Activated CD8-positive, alpha-beta T cell treated with anti-CD3 and anti-CD28 coated beads, Interleukin-2, amount 10 ng/mL, durations not matched to agents 7 days and 5 days (primary cell): ENCODE results near the gene GABRG3. TPM values are rescaled to one million over a fixed set of nuclear protein-coding genes. Genes with fewer than 3 reads are reported as not detected.
"Not testable (repeated sequence)": the region's sequence is repeated elsewhere in the genome, so short reads cannot be mapped to it uniquely, and the experiment has no call there.

ENCODE experiments used
- ATAC-seq: fragments of 150-1000 bp; cut with Tn5 transposase; one replicate; pipeline ENCODE4 v1.10.0; 2021; ENCODE audit warnings: moderate library complexity
- CTCF ChIA-PET: fragments of 350-600 bp; sonication (Branson Sonifier 250); formaldehyde crosslinking; loops from one replicate; lab custom pipeline; 2021; ENCODE audit warnings: antibody characterized with exemption; lab: Charles Lee
- POLR2A ChIA-PET: fragments of 350-600 bp; sonication (Branson Sonifier 250); formaldehyde crosslinking; loops from one replicate; lab custom pipeline; 2021; ENCODE audit warnings: antibody characterized with exemption; lab: Charles Lee
- DNase-seq: peaks from one replicate; pipeline ENCODE4 v3.0.0-alpha.2; 2020
- H3K27ac Mint-ChIP-seq: one replicate; pipeline ENCODE4 v1.8.0; 2021; ENCODE audit warnings: mild to moderate bottlenecking, mixed read lengths
- H3K27me3 Mint-ChIP-seq: one replicate; pipeline ENCODE4 v1.8.0; 2021; ENCODE audit warnings: low read depth, mixed read lengths
- H3K36me3 Mint-ChIP-seq: one replicate; pipeline ENCODE4 v1.8.0; 2021; ENCODE audit warnings: low read depth, mixed read lengths
- H3K4me1 Mint-ChIP-seq: one replicate; pipeline ENCODE4 v1.8.0; 2021; ENCODE audit warnings: low read depth, mixed read lengths
- H3K4me3 Mint-ChIP-seq: one replicate; pipeline ENCODE4 v1.8.0; 2021; ENCODE audit warnings: mild to moderate bottlenecking, mixed read lengths
- H3K9me3 Mint-ChIP-seq: one replicate; pipeline ENCODE4 v1.8.0; 2022; ENCODE audit warnings: mixed read lengths; ENCODE audit not compliant: insufficient read depth
- total RNA-seq, 2 experiments: library from RNA; stranded (reverse); gene quantifications; one replicate each; pipeline ENCODE4 v1.2.3, GENCODE V29; 2021

GABRG3 gene
- total RNA-seq, 2 experiments from 2014 or later: not detected

DNA sequence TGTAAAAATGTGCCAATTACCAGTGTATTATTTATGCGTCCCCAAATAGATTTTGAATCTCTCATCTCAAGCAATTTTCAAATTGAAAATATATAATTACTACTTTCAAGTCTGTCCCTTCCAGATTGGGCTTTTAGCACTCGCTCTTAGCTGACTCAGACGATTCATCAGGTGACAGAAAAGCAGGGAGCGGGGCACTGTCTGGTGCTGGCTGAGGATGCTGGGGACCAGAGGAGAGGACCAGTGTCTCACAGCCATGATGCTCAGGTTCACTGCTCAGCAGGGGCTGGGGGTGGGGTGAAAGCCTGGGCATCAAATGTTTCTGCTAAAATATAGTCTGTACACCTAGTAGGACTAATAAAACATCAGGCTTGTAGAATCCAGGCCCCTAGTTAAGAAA lies 199.9 kb downstream of the GABRG3 start:
- H3K27me3 Mint-ChIP-seq: no peaks in the 10 kb centered on the region
- ATAC-seq (no peak), DNase-seq (no peak)
- H3K4me1 Mint-ChIP-seq: no peaks in the 10 kb centered on the region
- no peak overlapping the region for H3K4me3 Mint-ChIP-seq
- H3K27ac Mint-ChIP-seq: no peak overlapping the region
- H3K36me3 Mint-ChIP-seq: no peaks in the 10 kb centered on the region
- ChIA-PET POLR2A (no interaction called here), CTCF (no interaction called here)
- H3K9me3 Mint-ChIP-seq: peaks cover 8% of the 10 kb centered on the region

DNA sequence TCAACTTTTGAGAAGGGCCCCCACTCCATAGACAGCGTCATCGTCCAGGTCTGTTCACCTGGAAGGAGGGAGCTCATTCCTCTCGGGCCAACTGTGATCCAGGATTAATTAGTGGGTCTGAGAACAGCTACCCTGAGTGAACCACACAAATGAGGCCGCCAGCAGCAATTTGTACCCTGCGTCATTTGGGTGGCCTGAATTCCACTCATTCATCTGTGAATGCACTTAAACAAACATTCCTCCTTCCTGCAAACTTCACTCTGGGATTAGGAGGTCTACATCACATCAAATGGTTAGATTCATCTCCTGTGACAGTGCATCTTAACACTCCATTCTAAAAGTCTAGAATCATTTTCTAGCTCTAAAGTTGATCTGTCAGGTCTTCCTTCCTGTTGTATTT lies 201.8 kb downstream of the GABRG3 start:
- POLR2A ChIA-PET: no interaction called here

DNA sequence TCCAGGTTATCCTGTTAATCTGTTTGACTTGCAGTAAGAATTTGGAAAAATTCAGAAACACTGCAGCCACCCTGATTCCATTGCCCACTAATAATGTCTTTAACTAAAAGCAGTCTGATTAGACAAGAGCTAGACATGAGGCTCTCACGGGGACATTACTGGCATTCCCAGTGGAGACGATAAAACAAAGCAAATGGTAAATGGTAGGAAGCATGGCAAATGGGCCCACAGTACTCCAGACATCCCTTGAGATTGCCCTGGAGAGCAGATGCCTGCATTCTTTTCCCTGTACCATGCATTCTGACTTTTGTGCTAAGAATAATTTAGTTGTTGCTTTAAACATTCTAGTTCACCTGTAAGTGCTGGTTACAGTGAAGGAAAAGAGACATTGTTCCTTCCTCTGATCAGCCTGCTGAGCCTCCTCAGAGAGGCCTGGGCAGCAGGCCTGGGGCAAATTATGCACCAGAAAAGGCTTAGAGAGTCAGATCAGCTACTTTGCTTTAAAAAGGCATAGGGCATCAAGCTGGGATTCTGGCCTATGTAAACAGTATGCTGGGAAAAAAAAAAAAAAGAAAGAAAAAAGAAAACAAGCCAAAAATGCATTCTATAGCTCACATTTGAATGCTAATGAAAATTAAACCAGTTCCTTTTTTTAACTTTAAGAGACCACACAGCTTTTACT lies 204.6 kb downstream of the GABRG3 start:
- ChIA-PET CTCF (no interaction called here), POLR2A (no interaction called here)
- Mint-ChIP-seq H3K4me1 (no peaks in the 10 kb centered on the region), H3K27me3 (no peaks in the 10 kb centered on the region), H3K4me3 (no peak overlapping the region), H3K9me3 (peaks cover 30% of the 10 kb centered on the region), H3K27ac (no peak overlapping the region), H3K36me3 (no peaks in the 10 kb centered on the region)
- DNase-seq (no peak), ATAC-seq (no peak)

More for the DNA sequence above, 201.8 kb downstream of the GABRG3 start:
- peaks cover 21% of the 10 kb centered on the region for H3K9me3 Mint-ChIP-seq
- no peaks in the 10 kb centered on the region for H3K27me3 Mint-ChIP-seq
- H3K27ac Mint-ChIP-seq: no peak overlapping the region
- H3K4me1 Mint-ChIP-seq: no peaks in the 10 kb centered on the region
- ATAC-seq (no peak), DNase-seq (no peak)
- no peak overlapping the region for H3K4me3 Mint-ChIP-seq
- no peaks in the 10 kb centered on the region for H3K36me3 Mint-ChIP-seq
- CTCF ChIA-PET: no interaction called here

DNA sequence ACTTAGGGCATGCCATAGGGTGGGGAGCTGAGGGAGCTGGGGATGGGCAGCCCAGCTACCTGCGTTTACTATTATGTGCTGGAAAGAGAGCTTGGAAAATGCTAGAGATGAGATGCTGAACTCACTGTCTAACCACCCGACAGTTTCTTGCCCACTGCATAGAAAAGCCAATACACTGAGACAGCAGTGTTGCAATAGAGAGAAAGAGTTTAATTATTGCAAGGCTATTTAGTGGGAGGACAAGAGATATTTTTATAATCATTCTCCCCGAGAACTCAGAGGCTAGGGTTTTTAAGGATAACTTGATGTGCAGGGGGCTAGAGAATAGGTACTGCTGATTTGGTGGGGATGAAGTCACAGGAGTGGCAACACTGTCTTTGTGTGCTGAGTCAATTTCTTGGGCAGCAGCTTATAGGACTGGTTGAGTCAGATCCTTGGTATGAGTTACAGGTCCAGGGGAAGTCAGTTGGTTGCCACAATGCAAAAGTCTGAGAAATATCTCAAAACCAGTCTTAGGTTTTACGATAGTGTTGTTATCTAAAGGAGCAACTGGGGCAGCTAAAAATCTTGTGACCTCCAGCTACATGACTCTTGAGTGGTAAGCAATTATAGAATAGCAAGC lies 205.9 kb downstream of the GABRG3 start:
- Mint-ChIP-seq H3K27me3 (no peaks in the 10 kb centered on the region), H3K4me3 (no peak overlapping the region), H3K27ac (no peak overlapping the region), H3K4me1 (no peaks in the 10 kb centered on the region), H3K36me3 (no peaks in the 10 kb centered on the region), H3K9me3 (peaks cover 30% of the 10 kb centered on the region)
- POLR2A ChIA-PET: no interaction called here
- no peak for DNase-seq
- ATAC-seq: no peak
- CTCF ChIA-PET: no interaction called here

DNA sequence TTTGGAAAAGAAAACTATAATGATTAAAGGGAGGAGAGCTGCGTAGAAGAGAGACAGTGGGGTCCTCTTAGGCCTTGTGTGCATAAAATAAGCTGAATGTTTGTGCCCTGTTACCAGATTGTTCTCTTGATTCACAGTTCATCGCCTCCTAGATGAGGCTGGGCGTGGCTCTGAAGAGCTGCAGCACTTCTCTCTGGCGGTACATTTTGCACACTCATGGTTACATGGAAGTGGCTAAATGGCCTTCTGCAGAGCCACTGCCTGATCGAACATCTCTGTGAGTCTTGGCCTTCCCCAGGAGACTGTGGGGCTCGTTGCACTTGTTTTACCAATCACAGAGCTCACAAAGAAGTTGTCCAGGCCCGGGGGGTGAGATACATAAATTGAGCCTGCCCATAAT lies 208.8 kb downstream of the GABRG3 start:
- ChIA-PET CTCF (no interaction called here), POLR2A (no interaction called here)
- no peaks in the 10 kb centered on the region for H3K36me3 Mint-ChIP-seq
- no peak overlapping the region for H3K27ac Mint-ChIP-seq
- peaks cover 30% of the 10 kb centered on the region for H3K9me3 Mint-ChIP-seq
- H3K4me1 Mint-ChIP-seq: no peaks in the 10 kb centered on the region
- no peak overlapping the region for H3K4me3 Mint-ChIP-seq
- H3K27me3 Mint-ChIP-seq: no peaks in the 10 kb centered on the region
- ATAC-seq (no peak), DNase-seq (no peak)

DNA sequence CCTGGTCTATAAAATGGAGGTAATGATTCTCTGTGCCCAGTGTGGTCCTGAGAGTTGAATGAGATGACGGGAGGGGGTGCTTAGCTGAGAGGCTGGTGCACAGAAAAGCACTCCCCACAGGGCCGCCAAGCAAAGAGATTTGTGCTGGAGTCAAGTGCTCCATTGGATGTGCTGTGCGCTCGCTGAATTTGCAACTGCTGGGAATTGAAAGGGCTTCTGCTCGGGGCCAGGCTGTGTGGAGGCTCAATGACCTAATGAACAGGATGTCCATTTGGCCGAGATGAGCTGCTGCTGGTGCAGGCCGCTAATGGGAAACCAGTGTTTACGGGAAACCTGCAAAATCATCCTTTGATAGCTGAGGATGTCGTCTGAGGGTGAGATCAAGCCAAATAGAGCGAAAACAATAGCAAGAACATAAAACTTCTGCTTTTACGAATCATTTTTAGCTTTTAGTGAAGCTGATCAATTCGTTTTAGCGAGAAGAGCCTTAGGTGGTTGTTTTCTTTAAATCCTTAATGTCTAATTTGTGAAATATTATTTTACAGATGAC lies 211.7 kb downstream of the GABRG3 start:
- no peaks in the 10 kb centered on the region for H3K27me3 Mint-ChIP-seq
- no peak overlapping the region for H3K27ac Mint-ChIP-seq
- H3K36me3 Mint-ChIP-seq: no peaks in the 10 kb centered on the region
- ATAC-seq (no peak), DNase-seq (no peak)
- no peak overlapping the region for H3K4me3 Mint-ChIP-seq
- ChIA-PET POLR2A (no interaction called here), CTCF (no interaction called here)
- no peaks in the 10 kb centered on the region for H3K4me1 Mint-ChIP-seq
- H3K9me3 Mint-ChIP-seq: peaks cover 21% of the 10 kb centered on the region

DNA sequence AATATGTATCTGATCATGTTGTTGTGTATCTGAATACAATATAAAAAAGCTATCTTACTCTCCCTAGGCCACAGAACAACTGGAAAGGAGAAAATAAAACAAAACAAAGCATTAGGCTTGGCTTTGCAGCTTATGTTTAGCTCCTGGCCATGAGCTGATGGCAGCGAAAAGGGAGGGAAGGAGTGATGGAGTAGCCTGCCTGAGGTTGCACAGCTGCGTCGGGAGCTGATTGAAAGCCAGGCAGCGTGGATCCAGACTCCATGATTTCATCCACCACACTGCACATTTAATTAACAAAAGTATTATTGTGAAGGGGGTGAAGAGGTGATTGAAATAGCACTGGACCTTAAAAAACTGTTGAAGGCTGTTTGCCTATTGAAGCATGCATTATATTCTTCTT lies 212.2 kb downstream of the GABRG3 start:
- Mint-ChIP-seq H3K9me3 (peaks cover 21% of the 10 kb centered on the region), H3K4me3 (no peak overlapping the region), H3K4me1 (no peaks in the 10 kb centered on the region), H3K36me3 (no peaks in the 10 kb centered on the region), H3K27ac (no peak overlapping the region), H3K27me3 (no peaks in the 10 kb centered on the region)
- DNase-seq (no peak), ATAC-seq (no peak)
- ChIA-PET CTCF (no interaction called here), POLR2A (no interaction called here)

DNA sequence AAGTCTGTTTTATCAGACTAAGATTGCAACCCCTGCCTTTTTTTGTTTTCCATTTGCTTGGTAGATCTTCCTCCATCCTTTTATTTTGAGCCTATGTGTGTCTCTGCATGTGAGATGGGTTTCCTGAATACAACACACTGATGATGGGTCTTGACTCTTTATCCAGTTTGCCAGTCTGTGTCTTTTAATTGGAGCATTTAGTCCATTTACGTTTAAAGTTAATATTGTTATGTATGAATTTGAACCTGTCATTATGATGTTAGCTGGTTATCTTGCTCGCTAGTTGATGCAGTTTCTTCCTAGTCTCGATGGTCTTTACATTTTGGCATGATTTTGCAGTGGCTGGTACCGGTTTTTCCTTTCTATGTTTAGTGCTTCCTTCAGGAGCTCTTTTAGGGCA lies 220.5 kb downstream of the GABRG3 start:
- H3K4me3 Mint-ChIP-seq, H3K27ac Mint-ChIP-seq, H3K4me1 Mint-ChIP-seq, ATAC-seq, CTCF ChIA-PET, H3K9me3 Mint-ChIP-seq, DNase-seq, H3K27me3 Mint-ChIP-seq, POLR2A ChIA-PET, H3K36me3 Mint-ChIP-seq: not testable (repeated sequence)

DNA sequence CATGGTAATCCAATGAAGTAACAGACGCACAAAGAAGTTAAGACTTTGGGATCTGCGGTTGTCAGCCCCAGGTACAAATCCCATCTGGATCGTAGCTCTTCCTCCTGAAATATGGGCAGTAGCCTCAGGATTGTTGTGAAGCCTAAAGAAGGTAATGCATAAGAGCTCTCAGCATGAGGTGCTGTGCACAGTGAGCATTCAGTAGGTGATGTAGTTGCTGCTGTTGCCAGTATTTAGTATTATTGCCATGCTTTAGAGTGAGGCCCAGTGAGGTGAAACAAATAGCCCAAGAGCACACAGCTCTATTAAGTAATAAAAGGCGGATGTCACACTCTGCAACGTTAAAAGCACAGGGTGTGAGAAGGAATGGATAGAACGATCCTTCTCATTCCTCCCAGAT lies 225.7 kb downstream of the GABRG3 start:
- Mint-ChIP-seq H3K9me3 (no peaks in the 10 kb centered on the region), H3K36me3 (no peaks in the 10 kb centered on the region), H3K4me3 (no peak overlapping the region), H3K27ac (no peak overlapping the region), H3K4me1 (no peaks in the 10 kb centered on the region), H3K27me3 (no peaks in the 10 kb centered on the region)
- DNase-seq (no peak), ATAC-seq (no peak)
- POLR2A ChIA-PET: no interaction called here
- CTCF ChIA-PET: interaction anchor here (0.6 kb wide), 1 partner anchor 305 kb away, joined by 3 read pairs; no protein-coding TSS in a partner anchor

DNA sequence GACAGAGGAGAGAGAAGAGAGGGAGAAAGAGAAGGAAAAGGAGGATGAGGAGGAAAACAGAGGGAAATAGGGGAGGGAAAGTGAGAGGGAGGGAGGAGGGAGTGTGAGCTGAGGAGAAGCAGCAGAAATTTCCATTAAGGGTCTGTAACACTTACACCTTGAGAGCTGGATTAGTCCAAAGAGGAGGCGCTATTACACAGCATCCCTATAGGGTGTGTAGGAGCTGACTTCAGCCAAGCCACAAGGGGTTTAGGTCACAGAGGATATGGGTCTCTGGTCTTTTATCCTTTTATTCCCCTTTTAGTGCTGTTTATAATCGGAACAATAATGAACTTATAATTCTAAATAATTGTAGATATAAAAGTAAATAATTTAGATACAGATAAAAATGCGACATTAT lies 230.4 kb downstream of the GABRG3 start:
- H3K27ac Mint-ChIP-seq: no peak overlapping the region
- H3K4me1 Mint-ChIP-seq: no peaks in the 10 kb centered on the region
- no peaks in the 10 kb centered on the region for H3K9me3 Mint-ChIP-seq
- no peaks in the 10 kb centered on the region for H3K27me3 Mint-ChIP-seq
- H3K36me3 Mint-ChIP-seq: no peaks in the 10 kb centered on the region
- no peak for DNase-seq
- CTCF ChIA-PET: no interaction called here
- H3K4me3 Mint-ChIP-seq: no peak overlapping the region
- POLR2A ChIA-PET: no interaction called here
- ATAC-seq: no peak

DNA sequence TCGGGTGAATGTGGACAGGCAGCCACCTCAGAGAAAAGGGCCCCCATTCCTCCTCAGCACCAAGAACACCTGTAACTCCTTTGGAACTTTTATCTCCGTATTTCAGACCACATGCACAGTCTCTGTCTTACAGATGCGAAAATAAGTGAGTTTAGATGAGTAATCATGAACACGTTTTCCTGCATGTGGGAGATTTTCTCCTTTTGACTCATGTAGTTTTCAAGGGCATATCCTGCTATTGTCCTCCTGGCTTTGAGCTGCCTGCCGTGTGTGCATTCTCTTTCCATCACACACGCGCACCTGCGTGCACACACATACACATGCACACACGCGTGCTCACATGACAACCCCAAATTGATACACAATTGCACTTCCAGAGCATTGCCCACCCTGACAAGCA lies 239.2 kb downstream of the GABRG3 start:
- POLR2A ChIA-PET: no interaction called here
- Mint-ChIP-seq H3K27ac (no peak overlapping the region), H3K4me1 (no peaks in the 10 kb centered on the region), H3K27me3 (no peaks in the 10 kb centered on the region), H3K9me3 (peaks cover 6% of the 10 kb centered on the region), H3K36me3 (no peaks in the 10 kb centered on the region), H3K4me3 (no peak overlapping the region)
- CTCF ChIA-PET: no interaction called here
- DNase-seq (no peak), ATAC-seq (no peak)

DNA sequence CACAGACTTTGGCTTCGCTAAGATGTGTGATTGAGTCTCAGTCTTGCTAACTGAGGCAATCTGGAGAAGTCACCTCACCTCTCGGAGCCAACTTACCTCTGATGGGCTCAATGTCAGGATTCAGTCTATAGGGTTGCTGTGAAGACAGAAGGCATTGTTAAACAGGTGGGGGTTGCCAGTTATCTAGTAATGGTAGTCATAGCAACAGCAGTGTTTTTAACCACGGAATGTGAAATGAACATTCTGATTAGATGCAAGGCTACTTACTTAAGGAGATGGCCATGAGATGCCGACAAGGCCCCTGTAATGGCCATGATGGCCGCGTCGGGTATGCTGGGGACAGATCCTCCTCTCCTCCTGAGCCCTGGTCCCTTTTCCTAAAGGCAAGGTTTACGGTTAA lies 243.1 kb downstream of the GABRG3 start:
- H3K36me3 Mint-ChIP-seq: no peaks in the 10 kb centered on the region
- no peak overlapping the region for H3K27ac Mint-ChIP-seq
- ChIA-PET POLR2A (no interaction called here), CTCF (no interaction called here)
- H3K27me3 Mint-ChIP-seq: no peaks in the 10 kb centered on the region
- no peak for DNase-seq
- H3K4me1 Mint-ChIP-seq: no peaks in the 10 kb centered on the region
- ATAC-seq: no peak
- no peak overlapping the region for H3K4me3 Mint-ChIP-seq
- peaks cover 17% of the 10 kb centered on the region for H3K9me3 Mint-ChIP-seq
